GM12891 (cell line): ENCODE data around the gene MRGPRG.
"Not testable (repeated sequence)": the region's sequence is repeated elsewhere in the genome, so short reads cannot be mapped to it uniquely, and the experiment has no call there.

Experiments
- PAX5 ChIP-seq: IDR thresholded peaks from 2 replicates; pipeline ENCODE4 v1.6.1; 2011; ENCODE audit warnings: low read length, moderate library complexity, mild to moderate bottlenecking; ENCODE audit not compliant: insufficient read depth, severe bottlenecking
- POLR2A ChIP-seq: IDR thresholded peaks from 2 replicates; pipeline ENCODE4 v1.6.1; 2011; ENCODE audit warnings: low read depth, low read length, control low read depth
- POLR2AphosphoS5 ChIP-seq: IDR thresholded peaks from 2 replicates; pipeline ENCODE4 v1.6.1; 2011; ENCODE audit warnings: low read depth, low read length, control low read depth
- POU2F2 ChIP-seq: IDR thresholded peaks from 2 replicates; pipeline ENCODE4 v1.6.1; 2011; ENCODE audit warnings: low read depth, mild to moderate bottlenecking, control low read depth, low read length, moderate library complexity
- SPI1 ChIP-seq: IDR thresholded peaks from 2 replicates; pipeline ENCODE4 v1.6.1; 2011; ENCODE audit warnings: low read depth, low read length, control low read depth
- TAF1 ChIP-seq: IDR thresholded peaks from 2 replicates; pipeline ENCODE4 v1.6.1; 2011; ENCODE audit warnings: low read depth, low read length, control low read depth

DNA sequence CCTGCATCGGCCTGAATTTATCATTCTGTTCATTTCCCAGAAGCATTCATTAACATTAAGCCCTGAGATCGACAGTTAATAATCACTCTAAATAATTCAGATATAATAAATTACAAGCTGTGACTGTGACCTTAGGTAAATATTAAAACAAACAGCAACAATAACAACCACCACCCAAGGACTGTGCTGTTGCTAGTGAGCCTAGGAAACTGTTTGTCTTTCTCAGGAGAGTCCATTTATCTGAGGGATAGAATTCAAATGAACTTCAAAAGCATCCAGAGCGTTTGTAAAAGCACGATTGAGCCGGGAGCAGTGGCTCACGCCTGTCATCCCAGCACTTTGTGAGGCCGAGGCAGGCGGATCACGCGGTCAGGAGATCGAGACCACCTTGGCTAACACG, 36.6 kb upstream of the MRGPRG start:
- not testable (repeated sequence) for TF ChIP-seq TAF1, POLR2AphosphoS5, POLR2A, SPI1, POU2F2, PAX5
